Endothelial cell (in vitro differentiated cells): ENCODE results near the gene MRNIP. TPM values are rescaled to one million over a fixed set of nuclear protein-coding genes. Genes with fewer than 3 reads are reported as not detected.
A peak's percentile ranks its signal among the peaks of the same experiment; 100 is the strongest.

Experiments
- DNase-seq: peaks from one replicate; pipeline ENCODE4 v3.0.0; 2021; ENCODE audit warnings: low spot score
- H3K27ac Mint-ChIP-seq: one replicate; pipeline ENCODE4 v1.8.0; 2021; ENCODE audit warnings: mixed read lengths, inconsistent platforms; ENCODE audit not compliant: unreplicated experiment
- H3K27me3 Mint-ChIP-seq: one replicate; pipeline ENCODE4 v1.8.0; 2021; ENCODE audit warnings: mild to moderate bottlenecking, moderate library complexity, mixed read lengths, inconsistent platforms; ENCODE audit not compliant: unreplicated experiment
- H3K36me3 Mint-ChIP-seq: one replicate; pipeline ENCODE4 v1.8.0; 2021; ENCODE audit warnings: mild to moderate bottlenecking, low read depth, mixed read lengths, inconsistent platforms; ENCODE audit not compliant: unreplicated experiment
- H3K4me1 Mint-ChIP-seq: one replicate; pipeline ENCODE4 v1.8.0; 2021; ENCODE audit warnings: mild to moderate bottlenecking, mixed read lengths, inconsistent platforms; ENCODE audit not compliant: unreplicated experiment
- H3K4me3 Mint-ChIP-seq: one replicate; pipeline ENCODE4 v1.8.0; 2021; ENCODE audit warnings: mild to moderate bottlenecking, mixed read lengths, inconsistent platforms; ENCODE audit not compliant: unreplicated experiment
- H3K9me3 Mint-ChIP-seq: one replicate; pipeline ENCODE4 v1.8.0; 2021; ENCODE audit warnings: mixed read lengths, inconsistent platforms; ENCODE audit not compliant: unreplicated experiment
- CTCF ChIP-seq: fragments of 200-600 bp; sonication (generic); IDR thresholded peaks from one replicate; pipeline ENCODE4 v1.5.0; 2021; ENCODE audit warnings: antibody characterized with exemption; ENCODE audit not compliant: unreplicated experiment
- total RNA-seq: library from RNA; stranded (reverse); fragmentation: NEBNext Ultra II Directional; extraction: Animal tissue kit (Norgen Biotek cat#: 25700); gene quantifications from one replicate; pipeline ENCODE4 v1.2.1, GENCODE V29; 2021; ENCODE audit not compliant: unreplicated experiment

MRNIP gene
- total RNA-seq, 1 donor from 2014 or later: 38.5 TPM

GRCh38 chr5:179834120-179834519 is 24.5 kb downstream of the MRNIP start:
- H3K27ac Mint-ChIP-seq: no peak overlapping the region
- H3K4me3 Mint-ChIP-seq: no peak overlapping the region
- H3K9me3 Mint-ChIP-seq: no peaks in the 10 kb centered on the region
- peaks cover 69% of the 10 kb centered on the region for H3K36me3 Mint-ChIP-seq
- peaks cover 10% of the 10 kb centered on the region for H3K4me1 Mint-ChIP-seq
- H3K27me3 Mint-ChIP-seq: peaks cover 15% of the 10 kb centered on the region
- DNase-seq: no peak
- no peak for TF ChIP-seq CTCF

- TF ChIP-seq CTCF: no peak
- no peak overlapping the region for H3K27ac Mint-ChIP-seq
- H3K27me3 Mint-ChIP-seq: peaks cover 15% of the 10 kb centered on the region
- peak overlapping the region; percentile 67 for H3K4me3 Mint-ChIP-seq
- DNase-seq: no peak
- H3K4me1 Mint-ChIP-seq: peaks cover 14% of the 10 kb centered on the region
- no peaks in the 10 kb centered on the region for H3K9me3 Mint-ChIP-seq
- H3K36me3 Mint-ChIP-seq: peaks cover 72% of the 10 kb centered on the region
Measured at GRCh38 chr5:179833709-179834070, 24.9 kb downstream of the MRNIP start.

GRCh38 chr5:179833056-179833708 is 25.4 kb downstream of the MRNIP start:
- TF ChIP-seq CTCF: no peak
- Mint-ChIP-seq H3K27me3 (peaks cover 15% of the 10 kb centered on the region), H3K4me1 (peaks cover 17% of the 10 kb centered on the region), H3K9me3 (no peaks in the 10 kb centered on the region), H3K36me3 (peaks cover 72% of the 10 kb centered on the region), H3K27ac (no peak overlapping the region), H3K4me3 (peak overlapping the region; percentile 67)
- no peak for DNase-seq

DNA sequence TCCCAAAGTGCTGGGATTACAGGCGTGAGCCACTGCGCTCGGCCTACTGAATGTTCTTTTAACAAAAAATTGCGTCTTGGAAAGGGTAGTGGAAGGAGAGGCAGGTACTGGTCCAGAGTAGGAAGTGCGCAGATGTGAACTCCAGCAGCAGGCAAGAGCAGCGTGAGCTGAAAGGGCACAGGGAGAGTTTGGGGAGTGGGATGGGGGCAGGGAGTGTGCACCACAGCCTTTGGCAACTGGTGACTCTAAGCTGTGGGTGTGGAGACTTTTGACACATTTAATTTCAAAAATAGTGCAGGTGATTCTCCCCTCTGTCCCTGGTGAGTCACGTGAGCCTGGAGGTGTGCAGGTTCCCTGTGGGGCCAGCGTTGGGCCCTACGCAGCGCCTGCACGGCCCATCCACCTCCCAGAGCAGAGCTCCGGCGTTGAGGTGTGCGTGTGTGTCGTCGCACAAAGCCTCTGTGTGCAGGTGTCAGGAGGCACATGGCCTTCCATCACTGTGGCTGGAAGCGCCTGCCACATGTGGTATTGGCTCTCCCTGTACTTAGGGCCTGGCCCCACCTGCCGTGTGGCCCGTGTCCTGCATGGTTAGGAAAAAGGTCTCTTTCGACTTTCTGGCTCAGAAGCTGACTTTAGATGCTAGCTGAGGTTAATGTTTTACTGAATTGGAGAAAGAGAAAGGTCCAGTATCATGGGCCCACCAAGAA is 26.4 kb downstream of the MRNIP start:
- Mint-ChIP-seq H3K27ac (no peak overlapping the region), H3K4me1 (peaks cover 19% of the 10 kb centered on the region), H3K36me3 (peaks cover 74% of the 10 kb centered on the region), H3K4me3 (peak overlapping the region; percentile 15), H3K9me3 (no peaks in the 10 kb centered on the region), H3K27me3 (peaks cover 15% of the 10 kb centered on the region)
- TF ChIP-seq CTCF: no peak
- DNase-seq: no peak

DNA sequence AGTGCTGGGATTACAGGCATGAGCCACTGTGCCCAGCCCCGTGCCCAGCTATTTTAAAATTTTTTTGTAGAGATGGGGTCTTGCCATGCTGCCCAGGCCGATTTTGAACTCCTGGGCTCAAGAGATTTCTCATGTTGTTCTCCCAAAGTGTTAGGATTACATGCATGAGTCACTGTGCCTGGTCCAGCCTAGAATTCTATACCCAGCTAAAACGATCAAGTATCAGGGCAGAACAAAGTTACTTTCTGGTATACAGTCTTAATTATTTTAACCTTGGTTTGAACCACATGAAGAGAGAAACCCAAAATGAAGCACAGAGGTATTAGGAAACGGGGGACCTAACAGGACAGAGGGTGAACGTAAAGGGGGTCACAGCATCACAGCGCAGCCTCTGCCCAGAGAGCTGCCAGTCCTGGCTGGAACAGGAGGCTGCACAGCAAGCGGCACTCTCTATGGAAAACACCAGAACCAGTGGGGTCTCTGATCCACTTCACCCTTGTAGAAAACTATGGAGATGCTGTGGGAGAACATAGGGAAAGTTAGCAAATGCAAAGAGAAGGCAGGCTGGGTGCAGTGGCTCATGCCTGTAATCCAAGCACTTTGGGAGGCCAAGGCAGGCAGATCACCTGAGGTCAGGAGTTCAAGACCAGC is 27.7 kb downstream of the MRNIP start:
- no peak overlapping the region for H3K4me3 Mint-ChIP-seq
- no peaks in the 10 kb centered on the region for H3K9me3 Mint-ChIP-seq
- no peak for DNase-seq
- H3K27ac Mint-ChIP-seq: no peak overlapping the region
- peaks cover 8% of the 10 kb centered on the region for H3K27me3 Mint-ChIP-seq
- H3K4me1 Mint-ChIP-seq: peaks cover 19% of the 10 kb centered on the region
- peaks cover 72% of the 10 kb centered on the region for H3K36me3 Mint-ChIP-seq
- no peak for TF ChIP-seq CTCF
